GM18505 (cell line): ENCODE measurements around the gene HS1BP3.

ENCODE experiments used
- ATAC-seq: cut with Tn5 transposase; IDR thresholded peaks from one replicate; pipeline ENCODE4 v1.9.1; 2021; ENCODE audit not compliant: unreplicated experiment
- POLR2A ChIP-seq: IDR thresholded peaks from 4 replicates; pipeline ENCODE4 v1.6.1; 2011; ENCODE audit warnings: borderline replicate concordance; ENCODE audit not compliant: insufficient read depth, insufficient read length; ENCODE audit errors: extremely low read depth

HS1BP3 gene

GRCh38 chr2:20631617-20632307, 19.1 kb downstream of the HS1BP3 start:
- no peak for TF ChIP-seq POLR2A
- no peak for ATAC-seq

- ATAC-seq: no peak
- TF ChIP-seq POLR2A: no peak
Observed at GRCh38 chr2:20630967-20631366, 19.9 kb downstream of the HS1BP3 start.

- no peak for TF ChIP-seq POLR2A
- no peak for ATAC-seq
Observed at GRCh38 chr2:20629581-20630171, 21.2 kb downstream of the HS1BP3 start.

- no peak for ATAC-seq
- TF ChIP-seq POLR2A: no peak
Observed at GRCh38 chr2:20629181-20629580, 21.7 kb downstream of the HS1BP3 start.

GRCh38 chr2:20627712-20628380, 23.1 kb downstream of the HS1BP3 start:
- no peak for TF ChIP-seq POLR2A

GRCh38 chr2:20626698-20627513, 24.0 kb downstream of the HS1BP3 start:
- no peak for ATAC-seq

More at GRCh38 chr2:20627712-20628380, 23.1 kb downstream of the HS1BP3 start:
- no peak for ATAC-seq

GRCh38 chr2:20626392-20626697, 24.6 kb downstream of the HS1BP3 start:
- no peak for TF ChIP-seq POLR2A
- ATAC-seq: no peak

More at GRCh38 chr2:20626698-20627513, 24.0 kb downstream of the HS1BP3 start:
- TF ChIP-seq POLR2A: no peak

- ATAC-seq: no peak
- TF ChIP-seq POLR2A: no peak
Observed at GRCh38 chr2:20625491-20626391, 25.2 kb downstream of the HS1BP3 start.

GRCh38 chr2:20624884-20625485, 25.9 kb downstream of the HS1BP3 start:
- TF ChIP-seq POLR2A: no peak
- ATAC-seq: no peak

GRCh38 chr2:20624156-20624883, 26.6 kb downstream of the HS1BP3 start:
- TF ChIP-seq POLR2A: no peak
- no peak for ATAC-seq

GRCh38 chr2:20623741-20624155, 27.1 kb downstream of the HS1BP3 start:
- no peak for TF ChIP-seq POLR2A

More at GRCh38 chr2:20623741-20624155, 27.1 kb downstream of the HS1BP3 start:
- ATAC-seq: no peak
